Activated CD4-positive, alpha-beta T cell treated with anti-CD3 and anti-CD28 coated beads, Interleukin-2, amount 10 ng/mL, durations not matched to agents 7 days and 5 days (primary cell): ENCODE data around the gene IFT57. TPM values are rescaled to one million over a fixed set of nuclear protein-coding genes. Genes with fewer than 3 reads are reported as not detected.
A peak's percentile ranks its signal among the peaks of the same experiment; 100 is the strongest.
"Not testable (repeated sequence)": the region's sequence is repeated elsewhere in the genome, so short reads cannot be mapped to it uniquely, and the experiment has no call there.

ENCODE experiments used
- CTCF ChIA-PET: fragments of 350-600 bp; sonication (Branson Sonifier 250); formaldehyde crosslinking; loops from one replicate; lab custom pipeline; 2021; ENCODE audit warnings: antibody characterized with exemption; lab: Charles Lee
- POLR2A ChIA-PET: fragments of 350-600 bp; sonication (Branson Sonifier 250); formaldehyde crosslinking; loops from one replicate; lab custom pipeline; 2021; ENCODE audit warnings: antibody characterized with exemption; lab: Charles Lee
- DNase-seq: peaks from one replicate; pipeline ENCODE4 v3.0.0-alpha.2; 2020
- H3K27ac Mint-ChIP-seq: one replicate; pipeline ENCODE4 v1.8.0; 2021; ENCODE audit warnings: mild to moderate bottlenecking, moderate library complexity, mixed read lengths
- H3K27me3 Mint-ChIP-seq: one replicate; pipeline ENCODE4 v1.8.0; 2021; ENCODE audit warnings: mixed read lengths
- H3K36me3 Mint-ChIP-seq: one replicate; pipeline ENCODE4 v1.8.0; 2021; ENCODE audit warnings: low read depth, mixed read lengths
- H3K4me1 Mint-ChIP-seq: one replicate; pipeline ENCODE4 v1.8.0; 2021; ENCODE audit warnings: mixed read lengths
- H3K4me3 Mint-ChIP-seq: one replicate; pipeline ENCODE4 v1.8.0; 2021; ENCODE audit warnings: mild to moderate bottlenecking, moderate library complexity, mixed read lengths
- H3K9me3 Mint-ChIP-seq: one replicate; pipeline ENCODE4 v1.8.0; 2021; ENCODE audit warnings: mixed read lengths
- total RNA-seq, 2 experiments: library from RNA; stranded (reverse); gene quantifications; one replicate each; pipeline ENCODE4 v1.2.3, GENCODE V29; 2021

Gene IFT57, protein sequence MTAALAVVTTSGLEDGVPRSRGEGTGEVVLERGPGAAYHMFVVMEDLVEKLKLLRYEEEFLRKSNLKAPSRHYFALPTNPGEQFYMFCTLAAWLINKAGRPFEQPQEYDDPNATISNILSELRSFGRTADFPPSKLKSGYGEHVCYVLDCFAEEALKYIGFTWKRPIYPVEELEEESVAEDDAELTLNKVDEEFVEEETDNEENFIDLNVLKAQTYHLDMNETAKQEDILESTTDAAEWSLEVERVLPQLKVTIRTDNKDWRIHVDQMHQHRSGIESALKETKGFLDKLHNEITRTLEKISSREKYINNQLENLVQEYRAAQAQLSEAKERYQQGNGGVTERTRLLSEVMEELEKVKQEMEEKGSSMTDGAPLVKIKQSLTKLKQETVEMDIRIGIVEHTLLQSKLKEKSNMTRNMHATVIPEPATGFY
- total RNA-seq = 10 to 100 TPM; 23.8 to 25.7 TPM

DNA sequence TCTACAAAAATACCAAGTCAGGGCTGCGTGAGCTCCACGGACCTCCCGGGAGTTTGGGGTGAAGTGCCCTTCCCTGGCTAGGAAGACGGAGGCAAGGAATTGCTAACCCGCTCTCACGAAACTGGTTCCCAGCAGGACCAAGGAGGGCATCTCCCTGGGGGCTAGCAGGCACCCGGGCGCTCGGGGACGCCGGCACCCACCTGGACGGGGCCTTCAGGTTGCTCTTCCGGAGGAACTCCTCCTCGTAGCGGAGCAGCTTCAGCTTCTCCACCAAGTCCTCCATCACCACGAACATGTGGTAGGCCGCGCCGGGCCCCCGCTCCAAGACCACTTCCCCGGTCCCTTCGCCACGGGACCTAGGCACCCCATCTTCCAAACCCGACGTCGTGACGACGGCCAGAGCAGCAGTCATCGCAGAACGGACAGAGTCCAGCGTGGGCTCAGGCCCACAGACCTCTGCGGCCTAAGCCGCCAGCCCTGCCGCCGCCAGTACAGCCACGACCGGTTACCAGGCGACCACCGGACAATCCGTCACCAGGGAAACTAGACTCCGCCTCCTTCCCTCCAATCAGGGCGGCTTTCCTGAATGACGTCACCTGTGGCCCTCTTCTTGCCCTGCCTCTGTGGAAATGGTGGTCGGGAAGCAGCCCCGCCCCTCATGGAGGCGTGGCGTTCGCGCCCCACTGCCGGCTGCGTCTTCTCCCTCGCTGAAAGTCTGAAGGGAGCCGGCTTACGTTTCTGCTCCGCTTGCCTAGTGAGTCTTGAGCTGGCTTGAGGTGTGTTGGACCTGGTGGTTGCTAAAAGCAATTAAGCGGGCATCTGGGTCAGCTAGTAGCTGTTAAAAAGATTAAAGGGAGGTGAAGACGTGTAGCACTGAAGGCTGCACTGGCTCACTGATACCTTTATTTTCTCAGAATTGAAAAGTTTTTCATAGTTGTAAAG lies at the start of gene IFT57:
IFT57 (minus strand) TSS at position 514 of the 942 bp plus-strand sequence; CDS start at position 412, 102 bp downstream.
- Mint-ChIP-seq H3K4me1 (peaks cover 46% of the 10 kb centered on the region), H3K27ac (peak within 1 kb of the TSS; percentile 97), H3K4me3 (peak within 1 kb of the TSS; percentile 94), H3K27me3 (no peaks in the 10 kb centered on the region), H3K36me3 (peaks cover 2% of the 10 kb centered on the region), H3K9me3 (no peaks in the 10 kb centered on the region)
- ChIA-PET CTCF (interaction anchor here (0.9 to 1.9 kb wide), 7 partner anchors 10 to 70 kb away, joined by 3 to 6 read pairs (median 3); no protein-coding TSS in a partner anchor), POLR2A (interaction anchor here (0.6 to 0.9 kb wide), 2 partner anchors 40 to 97 kb away, joined by 3 to 4 read pairs; no protein-coding TSS in a partner anchor)
- DNase-seq = peak; percentile 96

- peaks cover 4% of the 10 kb centered on the region for H3K36me3 Mint-ChIP-seq
- H3K27me3 Mint-ChIP-seq = no peaks in the 10 kb centered on the region
- H3K4me1 Mint-ChIP-seq = no peaks in the 10 kb centered on the region
- H3K4me3 Mint-ChIP-seq = no peak overlapping the region
- ChIA-PET POLR2A (no interaction called here), CTCF (no interaction called here)
- no peak overlapping the region for H3K27ac Mint-ChIP-seq
- peaks cover 15% of the 10 kb centered on the region for H3K9me3 Mint-ChIP-seq
- no peak for DNase-seq
Observed at GRCh38 chr3:108271626-108272025, 49.4 kb upstream of the IFT57 start.

GRCh38 chr3:108268235-108268634 lies 46.0 kb upstream of the IFT57 start:
- DNase-seq, H3K27ac Mint-ChIP-seq, POLR2A ChIA-PET, H3K36me3 Mint-ChIP-seq, H3K27me3 Mint-ChIP-seq, H3K4me1 Mint-ChIP-seq, H3K4me3 Mint-ChIP-seq: not testable (repeated sequence)
- CTCF ChIA-PET = interaction anchor here (0.8 kb wide), 1 partner anchor 18 kb away, joined by 3 read pairs; no protein-coding TSS in a partner anchor
- H3K9me3 Mint-ChIP-seq = peaks cover 13% of the 10 kb centered on the region

GRCh38 chr3:108264534-108265298 lies 42.5 kb upstream of the IFT57 start:
- H3K27me3 Mint-ChIP-seq, H3K4me1 Mint-ChIP-seq, POLR2A ChIA-PET, CTCF ChIA-PET, DNase-seq, H3K4me3 Mint-ChIP-seq, H3K36me3 Mint-ChIP-seq: not testable (repeated sequence)
- H3K27ac Mint-ChIP-seq = peak overlapping the region; percentile 74
- H3K9me3 Mint-ChIP-seq = peaks cover 11% of the 10 kb centered on the region

DNA sequence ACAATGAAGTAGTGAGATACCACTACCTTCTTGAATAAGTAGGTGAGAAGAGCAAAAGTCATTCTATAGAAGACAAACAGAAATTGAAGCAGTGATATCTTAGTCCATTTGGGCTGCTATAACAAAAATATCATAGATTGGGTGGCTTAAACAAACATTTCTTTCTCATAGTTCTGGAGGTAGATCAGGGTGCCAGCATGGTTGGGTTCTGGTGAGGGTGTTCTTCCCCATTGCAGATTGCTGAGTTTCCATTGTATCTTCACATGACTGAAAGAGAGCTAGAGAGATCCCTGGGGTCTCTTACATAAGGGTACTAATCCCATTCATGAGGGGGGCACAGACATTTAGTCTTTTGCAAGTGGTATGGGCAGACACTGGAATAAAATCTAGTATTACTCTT lies 32.9 kb upstream of the IFT57 start:
- H3K9me3 Mint-ChIP-seq = peaks cover 14% of the 10 kb centered on the region
- no peaks in the 10 kb centered on the region for H3K4me1 Mint-ChIP-seq
- H3K36me3 Mint-ChIP-seq = no peaks in the 10 kb centered on the region
- CTCF ChIA-PET = interaction anchor here (0.7 kb wide), 1 partner anchor 70 kb away, joined by 3 read pairs; no protein-coding TSS in a partner anchor
- no peaks in the 10 kb centered on the region for H3K27me3 Mint-ChIP-seq
- DNase-seq = no peak
- H3K27ac Mint-ChIP-seq = no peak overlapping the region
- POLR2A ChIA-PET = no interaction called here
- H3K4me3 Mint-ChIP-seq = no peak overlapping the region

- peaks cover 10% of the 10 kb centered on the region for H3K9me3 Mint-ChIP-seq
- no peaks in the 10 kb centered on the region for H3K36me3 Mint-ChIP-seq
- no peak overlapping the region for H3K4me3 Mint-ChIP-seq
- ChIA-PET POLR2A (no interaction called here), CTCF (interaction anchor here (1.6 kb wide), 1 partner anchor 29 kb away, joined by 6 read pairs; no protein-coding TSS in a partner anchor)
- no peak for DNase-seq
- no peaks in the 10 kb centered on the region for H3K4me1 Mint-ChIP-seq
- no peak overlapping the region for H3K27ac Mint-ChIP-seq
- H3K27me3 Mint-ChIP-seq = no peaks in the 10 kb centered on the region
Observed at GRCh38 chr3:108251844-108252243, 29.6 kb upstream of the IFT57 start.

- POLR2A ChIA-PET = no interaction called here
- Mint-ChIP-seq H3K9me3 (peaks cover 7% of the 10 kb centered on the region), H3K4me3 (no peak overlapping the region), H3K4me1 (peaks cover 5% of the 10 kb centered on the region), H3K27me3 (no peaks in the 10 kb centered on the region), H3K36me3 (no peaks in the 10 kb centered on the region), H3K27ac (no peak overlapping the region)
- CTCF ChIA-PET = interaction anchor here (1.2 to 1.6 kb wide), 2 partner anchors 19 to 28 kb away, joined by 3 to 6 read pairs; no protein-coding TSS in a partner anchor
- no peak for DNase-seq
Observed at GRCh38 chr3:108251265-108251664, 29.0 kb upstream of the IFT57 start.

GRCh38 chr3:108250626-108251025 lies 28.4 kb upstream of the IFT57 start:
- Mint-ChIP-seq H3K4me1 (peaks cover 5% of the 10 kb centered on the region), H3K27ac (no peak overlapping the region), H3K36me3 (no peaks in the 10 kb centered on the region), H3K9me3 (peaks cover 5% of the 10 kb centered on the region), H3K4me3 (no peak overlapping the region), H3K27me3 (no peaks in the 10 kb centered on the region)
- ChIA-PET CTCF (interaction anchor here (0.5 to 1.6 kb wide), 4 partner anchors 18 to 56 kb away, joined by 3 to 6 read pairs (median 3); no protein-coding TSS in a partner anchor), POLR2A (no interaction called here)
- DNase-seq = no peak

DNA sequence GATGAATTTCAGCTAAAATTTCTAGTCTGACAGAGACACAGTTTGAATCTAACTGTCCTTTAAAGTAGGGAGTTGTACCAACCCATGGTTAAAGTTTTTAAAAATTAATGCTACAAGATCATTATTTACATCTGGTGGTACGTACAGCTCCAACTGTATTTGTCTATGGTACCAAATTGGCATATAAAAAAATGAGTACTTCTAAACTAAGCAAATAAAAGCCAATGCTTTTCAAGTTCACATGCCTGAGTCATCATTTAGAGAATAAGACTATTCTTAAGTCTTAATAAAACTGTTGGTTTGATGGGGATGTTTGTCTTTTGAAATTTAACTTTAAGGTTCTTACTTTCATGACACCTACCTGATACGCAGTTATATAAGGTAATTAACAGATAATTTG lies 21.0 kb upstream of the IFT57 start:
- no peak overlapping the region for H3K27ac Mint-ChIP-seq
- H3K36me3 Mint-ChIP-seq = peaks cover 5% of the 10 kb centered on the region
- no peak overlapping the region for H3K4me3 Mint-ChIP-seq
- ChIA-PET POLR2A (no interaction called here), CTCF (interaction anchor here (1.6 kb wide), 2 partner anchors 9 to 13 kb away, joined by 5 read pairs; no protein-coding TSS in a partner anchor)
- no peaks in the 10 kb centered on the region for H3K27me3 Mint-ChIP-seq
- H3K9me3 Mint-ChIP-seq = peaks cover 12% of the 10 kb centered on the region
- no peak for DNase-seq
- H3K4me1 Mint-ChIP-seq = peaks cover 7% of the 10 kb centered on the region

- DNase-seq = no peak
- Mint-ChIP-seq H3K27ac (no peak overlapping the region), H3K9me3 (peaks cover 12% of the 10 kb centered on the region), H3K4me3 (no peak overlapping the region), H3K4me1 (peaks cover 7% of the 10 kb centered on the region), H3K36me3 (peaks cover 5% of the 10 kb centered on the region), H3K27me3 (no peaks in the 10 kb centered on the region)
- POLR2A ChIA-PET = no interaction called here
- CTCF ChIA-PET = interaction anchor here (1.6 to 2.8 kb wide), 3 partner anchors 9 to 13 kb away, joined by 5 to 8 read pairs (median 5); no protein-coding TSS in a partner anchor
Observed at GRCh38 chr3:108242776-108243175, 20.6 kb upstream of the IFT57 start.

DNA sequence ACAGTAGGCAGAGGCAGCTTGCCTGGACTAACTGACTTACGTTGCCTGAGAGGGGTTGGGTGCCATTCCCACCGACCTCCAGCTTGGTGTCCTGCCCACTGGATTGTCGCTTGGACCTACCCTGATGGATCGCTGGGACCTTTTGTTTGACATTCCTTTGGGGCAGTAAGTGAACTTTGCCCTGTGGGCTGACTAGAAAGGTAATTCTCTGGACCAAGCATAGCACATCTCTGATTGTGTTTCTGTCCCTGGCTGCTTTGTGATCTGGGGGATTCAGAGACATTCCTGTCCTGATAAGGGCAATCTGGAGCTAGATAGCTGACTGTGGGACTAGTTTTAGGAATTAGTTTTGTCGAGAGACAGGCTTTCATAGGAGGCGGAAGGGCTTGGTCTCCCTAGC lies 19.5 kb upstream of the IFT57 start:
- no peak for DNase-seq
- ChIA-PET CTCF (interaction anchor here (1.0 to 2.8 kb wide), 4 partner anchors 11 to 52 kb away, joined by 3 to 8 read pairs (median 5); no protein-coding TSS in a partner anchor), POLR2A (no interaction called here)
- no peak overlapping the region for H3K27ac Mint-ChIP-seq
- peaks cover 10% of the 10 kb centered on the region for H3K36me3 Mint-ChIP-seq
- no peak overlapping the region for H3K4me3 Mint-ChIP-seq
- peaks cover 12% of the 10 kb centered on the region for H3K9me3 Mint-ChIP-seq
- no peaks in the 10 kb centered on the region for H3K27me3 Mint-ChIP-seq
- peaks cover 7% of the 10 kb centered on the region for H3K4me1 Mint-ChIP-seq
